ENCODE data around the gene ANXA6. TPM values are rescaled to one million over a fixed set of nuclear protein-coding genes. Genes with fewer than 3 reads are reported as not detected.

ANXA6 gene
- total RNA-seq, 1 experiment from 2014 or later: 277 TPM

DNA sequence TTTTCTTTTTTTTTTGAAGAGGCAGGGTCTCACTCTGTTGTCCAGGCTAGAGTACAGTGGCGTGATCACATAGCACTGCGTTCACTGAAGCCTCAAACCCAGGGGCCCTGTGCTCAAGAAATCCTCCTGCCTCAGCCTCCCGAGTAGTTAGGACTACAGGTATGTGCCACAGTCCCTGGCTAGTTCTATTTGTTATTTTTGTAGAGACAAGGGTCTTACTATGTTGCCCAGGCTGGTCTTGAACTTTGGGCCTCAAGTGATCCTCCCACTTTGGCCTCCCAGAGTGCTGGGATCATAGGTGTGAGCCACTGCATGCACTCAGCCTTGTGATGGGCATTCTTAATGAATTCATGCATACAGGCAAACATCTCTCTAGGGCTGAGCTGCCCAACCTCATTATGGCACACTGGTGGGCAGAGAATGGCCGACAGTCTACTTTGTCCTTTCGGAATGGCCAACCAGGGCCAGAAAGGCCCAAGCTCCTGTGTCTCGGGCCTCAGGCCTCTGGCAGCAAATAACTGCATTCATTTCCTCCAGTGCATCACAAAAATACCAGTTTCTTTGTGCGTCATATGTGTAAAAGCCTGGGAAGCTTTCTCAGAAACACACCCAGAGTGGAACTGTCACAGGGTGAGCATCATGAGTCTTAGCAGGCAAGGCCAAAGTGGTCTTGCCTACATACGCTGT is 27.2 kb downstream of the ANXA6 start:
- no peak overlapping the region for H2AFZ ChIP-seq (ENCODE audit: low read length)
- no peaks in the 10 kb centered on the region for H3K9me2 ChIP-seq (replicated peaks; ENCODE audit: insufficient read depth, low read length)
- H3K9ac ChIP-seq (ENCODE audit: low read length): no peak overlapping the region
- H3K36me3 ChIP-seq (ENCODE audit: insufficient read depth, low read length): peaks cover 71% of the 10 kb centered on the region
- H3K4me1 ChIP-seq (ENCODE audit: low read length): peaks cover 90% of the 10 kb centered on the region
- no peak overlapping the region for H3K4me3 ChIP-seq (ENCODE audit: low read length)
- H3K27ac ChIP-seq (ENCODE audit: low read length): peak overlapping the region; percentile 94
- H3K79me2 ChIP-seq (ENCODE audit: low read length): peaks cover 3% of the 10 kb centered on the region; the same call in 1 of the 2 replicates
- DNase-seq: no peak
- no peak overlapping the region for H3K4me2 ChIP-seq (ENCODE audit: low read depth, low read length, poor library complexity, severe bottlenecking)
- no peaks in the 10 kb centered on the region for H3K9me3 ChIP-seq (ENCODE audit: low read length)
- H3K27me3 ChIP-seq (ENCODE audit: low read length): no peaks in the 10 kb centered on the region
- no peaks in the 10 kb centered on the region for H4K20me1 ChIP-seq (ENCODE audit: insufficient read depth, low read depth, low read length)

DNA sequence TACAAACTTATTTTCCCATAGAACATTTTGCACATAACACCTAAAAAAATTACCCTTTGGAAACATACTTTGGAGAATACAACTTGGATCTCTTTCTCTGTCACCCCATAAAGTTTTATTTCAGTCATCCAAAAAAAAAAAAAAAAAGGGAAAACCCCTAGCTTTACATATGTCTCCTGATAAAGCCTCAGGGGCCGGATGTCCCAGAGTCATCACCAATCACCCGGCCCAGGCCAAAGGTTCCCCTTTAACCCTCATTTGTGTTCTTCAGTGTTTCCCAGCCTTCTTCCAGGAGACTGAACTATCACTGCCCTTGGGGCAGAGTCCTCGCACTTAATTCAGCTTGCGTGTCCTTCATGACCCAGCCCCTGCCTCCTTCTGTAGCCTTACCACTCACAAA is 28.8 kb downstream of the ANXA6 start:
- Histone ChIP-seq H3K9me3 (ENCODE audit: low read length) (no peaks in the 10 kb centered on the region), H2AFZ (ENCODE audit: low read length) (no peak overlapping the region), H3K79me2 (ENCODE audit: low read length) (0 out of 2 replicates have a peak, but pooled peaks cover 3% of the 10 kb centered on the region), H3K36me3 (ENCODE audit: insufficient read depth, low read length) (peaks cover 62% of the 10 kb centered on the region), H4K20me1 (ENCODE audit: insufficient read depth, low read depth, low read length) (no peaks in the 10 kb centered on the region), H3K27me3 (ENCODE audit: low read length) (no peaks in the 10 kb centered on the region), H3K9ac (ENCODE audit: low read length) (peak overlapping the region; percentile 14; the same call in 1 of the 2 replicates), H3K9me2 (replicated peaks; ENCODE audit: insufficient read depth, low read length) (no peaks in the 10 kb centered on the region), H3K4me1 (ENCODE audit: low read length) (peaks cover 90% of the 10 kb centered on the region), H3K27ac (ENCODE audit: low read length) (peak overlapping the region; percentile 94), H3K4me3 (ENCODE audit: low read length) (no peak overlapping the region), H3K4me2 (ENCODE audit: low read depth, low read length, poor library complexity, severe bottlenecking) (no peak overlapping the region)
- peak; percentile 52 for DNase-seq

DNA sequence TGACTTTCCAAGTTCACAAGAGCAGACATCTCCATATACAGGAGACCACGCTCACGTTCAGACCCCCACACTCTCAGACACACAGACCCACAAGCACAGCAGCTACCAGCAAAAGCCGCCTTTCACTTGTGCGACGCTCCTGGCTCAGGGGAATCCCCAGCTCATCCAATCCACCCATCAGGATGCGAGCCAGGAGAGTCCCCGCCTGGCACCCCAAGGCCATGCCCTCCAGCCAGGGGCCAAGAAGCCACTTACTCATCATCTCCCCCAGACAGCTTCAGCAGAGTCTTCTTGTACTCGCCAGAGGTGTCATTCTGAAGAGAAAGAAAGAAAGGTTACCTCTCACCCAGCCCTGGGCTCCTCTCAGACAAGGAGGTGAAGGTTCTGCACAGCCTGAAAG is 29.7 kb downstream of the ANXA6 start:
- peaks cover 90% of the 10 kb centered on the region for H3K4me1 ChIP-seq (ENCODE audit: low read length)
- H3K36me3 ChIP-seq (ENCODE audit: insufficient read depth, low read length): peaks cover 64% of the 10 kb centered on the region

GRCh38 chr5:151126199-151126645 is 31.4 kb downstream of the ANXA6 start:
- no peak overlapping the region for H2AFZ ChIP-seq (ENCODE audit: low read length)
- peaks cover 79% of the 10 kb centered on the region for H3K4me1 ChIP-seq (ENCODE audit: low read length)
- H4K20me1 ChIP-seq (ENCODE audit: insufficient read depth, low read depth, low read length): no peaks in the 10 kb centered on the region
- H3K27me3 ChIP-seq (ENCODE audit: low read length): no peaks in the 10 kb centered on the region
- H3K79me2 ChIP-seq (ENCODE audit: low read length): 0 out of 2 replicates have a peak, but pooled peaks cover 3% of the 10 kb centered on the region
- H3K36me3 ChIP-seq (ENCODE audit: insufficient read depth, low read length): peaks cover 65% of the 10 kb centered on the region
- DNase-seq: peak; percentile 87
- peak overlapping the region; percentile 71 for H3K9ac ChIP-seq (ENCODE audit: low read length)
- H3K27ac ChIP-seq (ENCODE audit: low read length): peak overlapping the region; percentile 94
- H3K9me3 ChIP-seq (ENCODE audit: low read length): no peaks in the 10 kb centered on the region
- no peaks in the 10 kb centered on the region for H3K9me2 ChIP-seq (replicated peaks; ENCODE audit: insufficient read depth, low read length)
- peak overlapping the region; percentile 4; the same call in 1 of the 2 replicates for H3K4me3 ChIP-seq (ENCODE audit: low read length)
- H3K4me2 ChIP-seq (ENCODE audit: low read depth, low read length, poor library complexity, severe bottlenecking): peak overlapping the region; percentile 64

More for the DNA sequence above, 29.7 kb downstream of the ANXA6 start:
- H3K4me2 ChIP-seq (ENCODE audit: low read depth, low read length, poor library complexity, severe bottlenecking): no peak overlapping the region
- no peaks in the 10 kb centered on the region for H4K20me1 ChIP-seq (ENCODE audit: insufficient read depth, low read depth, low read length)
- no peak for DNase-seq
- no peaks in the 10 kb centered on the region for H3K9me3 ChIP-seq (ENCODE audit: low read length)
- no peak overlapping the region for H3K4me3 ChIP-seq (ENCODE audit: low read length)
- H3K27ac ChIP-seq (ENCODE audit: low read length): peak overlapping the region; percentile 94
- no peak overlapping the region for H3K9ac ChIP-seq (ENCODE audit: low read length)
- H3K79me2 ChIP-seq (ENCODE audit: low read length): 0 out of 2 replicates have a peak, but pooled peaks cover 3% of the 10 kb centered on the region
- no peaks in the 10 kb centered on the region for H3K27me3 ChIP-seq (ENCODE audit: low read length)
- H3K9me2 ChIP-seq (replicated peaks; ENCODE audit: insufficient read depth, low read length): no peaks in the 10 kb centered on the region
- H2AFZ ChIP-seq (ENCODE audit: low read length): no peak overlapping the region

DNA sequence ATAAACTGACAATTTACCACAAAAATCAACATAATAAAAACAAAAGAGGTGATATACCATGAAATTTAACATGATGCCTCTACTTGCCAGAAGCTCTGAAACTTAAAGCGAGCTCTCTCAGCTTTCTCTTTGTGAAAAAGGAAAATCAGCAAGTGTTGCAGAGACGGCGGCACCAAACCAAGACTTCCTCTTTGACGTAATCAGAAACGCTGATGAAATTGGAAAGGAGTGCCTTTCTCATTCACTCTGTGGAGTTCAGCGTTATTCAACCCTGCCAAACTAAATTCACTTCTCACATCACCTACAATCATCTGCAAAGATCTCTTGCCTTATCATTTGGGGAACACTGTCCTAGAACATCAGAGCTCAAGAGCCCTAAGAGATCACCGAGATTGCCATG is 32.2 kb downstream of the ANXA6 start:
- Histone ChIP-seq H3K27ac (ENCODE audit: low read length) (peak overlapping the region; percentile 94), H3K27me3 (ENCODE audit: low read length) (no peaks in the 10 kb centered on the region), H3K4me3 (ENCODE audit: low read length) (peak overlapping the region; percentile 4; the same call in 1 of the 2 replicates), H4K20me1 (ENCODE audit: insufficient read depth, low read depth, low read length) (no peaks in the 10 kb centered on the region), H2AFZ (ENCODE audit: low read length) (no peak overlapping the region), H3K79me2 (ENCODE audit: low read length) (0 out of 2 replicates have a peak, but pooled peaks cover 3% of the 10 kb centered on the region), H3K9ac (ENCODE audit: low read length) (peak overlapping the region; percentile 71), H3K9me3 (ENCODE audit: low read length) (no peaks in the 10 kb centered on the region), H3K4me1 (ENCODE audit: low read length) (peaks cover 79% of the 10 kb centered on the region), H3K36me3 (ENCODE audit: insufficient read depth, low read length) (peaks cover 64% of the 10 kb centered on the region), H3K9me2 (replicated peaks; ENCODE audit: insufficient read depth, low read length) (no peaks in the 10 kb centered on the region), H3K4me2 (ENCODE audit: low read depth, low read length, poor library complexity, severe bottlenecking) (peak overlapping the region; percentile 64)
- DNase-seq: peak; percentile 78

DNA sequence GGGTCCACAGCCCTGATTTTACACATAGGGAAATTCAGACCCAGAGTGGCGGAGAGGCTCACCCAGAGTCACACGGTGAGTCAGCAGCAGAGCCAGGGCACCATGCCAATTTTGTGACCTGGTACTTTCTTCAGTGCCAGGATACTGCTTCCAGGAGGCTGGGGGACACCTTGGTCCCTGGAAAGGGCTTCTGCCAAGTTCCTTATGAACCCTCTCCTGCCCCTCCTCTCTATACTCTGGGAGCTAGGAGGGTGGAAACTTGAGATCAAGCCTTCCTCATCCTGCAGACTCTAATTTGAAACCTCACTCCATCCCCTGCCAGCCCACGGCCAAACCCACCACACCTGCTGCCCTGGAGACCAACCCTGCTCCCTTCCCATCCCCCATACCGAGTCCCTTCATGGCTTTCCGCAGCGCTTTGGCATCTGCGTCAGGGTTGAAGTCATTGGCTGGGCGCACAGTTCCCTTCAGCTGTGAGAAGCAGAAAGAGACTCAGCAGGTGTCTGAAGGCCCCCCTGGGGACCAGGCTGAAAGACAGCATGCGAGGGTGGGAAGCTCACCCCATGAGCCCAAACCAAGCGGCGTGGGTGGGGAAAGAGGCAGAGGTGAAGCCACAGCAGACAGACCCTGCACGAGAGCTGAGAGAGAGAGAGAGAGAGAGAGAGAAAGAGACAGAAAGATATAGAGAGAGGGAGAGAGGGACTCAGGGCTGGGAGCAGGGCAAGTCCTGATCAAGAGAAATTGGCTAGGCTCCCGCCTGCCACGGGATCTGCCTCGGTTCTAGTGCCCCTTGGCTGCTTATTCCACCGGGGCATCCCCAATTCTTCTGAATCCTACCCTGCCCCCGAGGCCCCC is 33.5 kb downstream of the ANXA6 start:
- Histone ChIP-seq H3K4me2 (ENCODE audit: low read depth, low read length, poor library complexity, severe bottlenecking) (peak overlapping the region; percentile 64), H3K27me3 (ENCODE audit: low read length) (no peaks in the 10 kb centered on the region), H3K27ac (ENCODE audit: low read length) (peak overlapping the region; percentile 94), H3K4me3 (ENCODE audit: low read length) (peak overlapping the region; percentile 59), H3K9me2 (replicated peaks; ENCODE audit: insufficient read depth, low read length) (no peaks in the 10 kb centered on the region), H3K36me3 (ENCODE audit: insufficient read depth, low read length) (peaks cover 62% of the 10 kb centered on the region), H3K9me3 (ENCODE audit: low read length) (no peaks in the 10 kb centered on the region), H3K79me2 (ENCODE audit: low read length) (0 out of 2 replicates have a peak, but pooled peaks cover 3% of the 10 kb centered on the region), H3K9ac (ENCODE audit: low read length) (peak overlapping the region; percentile 71), H3K4me1 (ENCODE audit: low read length) (peaks cover 67% of the 10 kb centered on the region), H2AFZ (ENCODE audit: low read length) (no peak overlapping the region), H4K20me1 (ENCODE audit: insufficient read depth, low read depth, low read length) (no peaks in the 10 kb centered on the region)
- peak; percentile 96 for DNase-seq

DNA sequence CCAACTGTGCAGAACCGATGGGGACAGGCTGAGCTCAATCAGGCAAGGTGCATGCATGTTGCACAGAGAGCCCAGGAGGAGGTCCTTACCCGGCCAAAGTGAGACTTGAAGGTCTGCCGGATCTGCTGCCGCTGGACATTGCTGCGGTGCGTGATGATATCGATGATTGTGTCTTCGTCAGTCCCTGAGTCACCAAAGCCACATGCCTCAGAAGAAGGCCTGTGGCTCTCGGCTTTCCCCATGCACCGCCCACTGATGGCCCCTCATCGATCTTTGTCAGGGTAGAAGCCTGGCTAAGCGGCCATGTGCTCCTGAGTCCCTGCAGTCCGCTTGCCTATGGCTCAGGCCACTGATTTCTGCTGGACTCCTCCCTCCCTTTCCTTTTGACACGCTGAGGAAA is 34.8 kb downstream of the ANXA6 start:
- peak overlapping the region; percentile 71 for H3K9ac ChIP-seq (ENCODE audit: low read length)
- H3K9me2 ChIP-seq (replicated peaks; ENCODE audit: insufficient read depth, low read length): no peaks in the 10 kb centered on the region
- H3K79me2 ChIP-seq (ENCODE audit: low read length): 0 out of 2 replicates have a peak, but pooled peaks cover 3% of the 10 kb centered on the region
- H3K27me3 ChIP-seq (ENCODE audit: low read length): no peaks in the 10 kb centered on the region
- no peak for DNase-seq
- H3K4me1 ChIP-seq (ENCODE audit: low read length): peaks cover 54% of the 10 kb centered on the region
- H3K36me3 ChIP-seq (ENCODE audit: insufficient read depth, low read length): peaks cover 55% of the 10 kb centered on the region
- H3K9me3 ChIP-seq (ENCODE audit: low read length): no peaks in the 10 kb centered on the region
- no peak overlapping the region for H3K4me3 ChIP-seq (ENCODE audit: low read length)
- H4K20me1 ChIP-seq (ENCODE audit: insufficient read depth, low read depth, low read length): no peaks in the 10 kb centered on the region
- no peak overlapping the region for H2AFZ ChIP-seq (ENCODE audit: low read length)
- no peak overlapping the region for H3K4me2 ChIP-seq (ENCODE audit: low read depth, low read length, poor library complexity, severe bottlenecking)
- peak overlapping the region; percentile 94 for H3K27ac ChIP-seq (ENCODE audit: low read length)

GRCh38 chr5:151121665-151122064 is 35.9 kb downstream of the ANXA6 start:
- H3K27me3 ChIP-seq (ENCODE audit: low read length): no peaks in the 10 kb centered on the region
- H3K4me3 ChIP-seq (ENCODE audit: low read length): no peak overlapping the region
- H3K4me1 ChIP-seq (ENCODE audit: low read length): peaks cover 42% of the 10 kb centered on the region
- peak overlapping the region; percentile 94 for H3K27ac ChIP-seq (ENCODE audit: low read length)
- H2AFZ ChIP-seq (ENCODE audit: low read length): no peak overlapping the region
- peaks cover 50% of the 10 kb centered on the region for H3K36me3 ChIP-seq (ENCODE audit: insufficient read depth, low read length)
- H3K79me2 ChIP-seq (ENCODE audit: low read length): 0 out of 2 replicates have a peak, but pooled peaks cover 3% of the 10 kb centered on the region
- DNase-seq: no peak
- H4K20me1 ChIP-seq (ENCODE audit: insufficient read depth, low read depth, low read length): no peaks in the 10 kb centered on the region
- H3K9ac ChIP-seq (ENCODE audit: low read length): no peak overlapping the region
- no peaks in the 10 kb centered on the region for H3K9me3 ChIP-seq (ENCODE audit: low read length)
- H3K4me2 ChIP-seq (ENCODE audit: low read depth, low read length, poor library complexity, severe bottlenecking): no peak overlapping the region
- H3K9me2 ChIP-seq (replicated peaks; ENCODE audit: insufficient read depth, low read length): no peaks in the 10 kb centered on the region
